Neuronal stem cell (in vitro differentiated cells): ENCODE results near the gene ZFAND3.

Experiments used
- DNase-seq: peaks from one replicate; pipeline ENCODE4 v3.0.0-alpha.2; 2013; ENCODE audit warnings: low spot score
- H2AFZ ChIP-seq: one replicate; pipeline ENCODE4 v1.6.1; 2013; ENCODE audit warnings: mild to moderate bottlenecking, low read length, inconsistent platforms
- H2AK5ac ChIP-seq: 2 replicates; pipeline ENCODE4 v1.6.1; 2013; ENCODE audit warnings: low read depth, mild to moderate bottlenecking, inconsistent platforms, low read length, moderate library complexity, mixed read lengths
- H2BK120ac ChIP-seq: 2 replicates; pipeline ENCODE4 v1.6.1; 2013; ENCODE audit warnings: low read depth, mild to moderate bottlenecking, inconsistent platforms, low read length, moderate library complexity, mixed read lengths
- H2BK12ac ChIP-seq: one replicate; pipeline ENCODE4 v1.6.1; 2013; ENCODE audit warnings: low read length, inconsistent platforms
- H2BK15ac ChIP-seq: 2 replicates; pipeline ENCODE4 v1.6.1; 2013; ENCODE audit warnings: mild to moderate bottlenecking, low read length, inconsistent platforms, mixed read lengths
- H2BK5ac ChIP-seq: one replicate; pipeline ENCODE4 v1.6.1; 2013; ENCODE audit warnings: inconsistent platforms, mild to moderate bottlenecking, low read length, moderate library complexity
- H3K14ac ChIP-seq: one replicate; pipeline ENCODE4 v1.6.1; 2013; ENCODE audit warnings: low read length, inconsistent platforms
- H3K18ac ChIP-seq: 2 replicates; pipeline ENCODE4 v1.6.1; 2013; ENCODE audit warnings: low read length, inconsistent platforms
- H3K23ac ChIP-seq: 2 replicates; pipeline ENCODE4 v1.6.1; 2013; ENCODE audit warnings: low read depth, mild to moderate bottlenecking, mixed read lengths, low read length, inconsistent platforms; ENCODE audit not compliant: poor library complexity
- H3K27ac ChIP-seq: replicated peaks from 3 replicates; pipeline ENCODE4 v1.5.1; 2013; ENCODE audit warnings: low read length, inconsistent platforms
- H3K27me3 ChIP-seq, 3 experiments: 2 replicates each; pipeline ENCODE4 v1.6.1; 2013; ENCODE audit warnings: low read length in 3 of 3, mild to moderate bottlenecking in 2 of 3, inconsistent platforms in 1 of 3, low read depth in 1 of 3, mixed read lengths in 1 of 3, moderate library complexity in 1 of 3; ENCODE audit not compliant: control insufficient read depth in 3 of 3, insufficient read depth in 3 of 3
- H3K36me3 ChIP-seq, 2 donors: replicated peaks in 1 of 2; 2 replicates each; pipeline ENCODE4 v1.6.1; 2013; ENCODE audit warnings: low read length in 2 of 2; ENCODE audit not compliant: control insufficient read depth in 2 of 2, insufficient read depth in 2 of 2
- H3K4ac ChIP-seq: 2 replicates; pipeline ENCODE4 v1.6.1; 2013; ENCODE audit warnings: inconsistent platforms, mild to moderate bottlenecking, low read length, moderate library complexity
- H3K4me1 ChIP-seq, 2 donors: 1 replicate in 1 of 2; 2 replicates in 1 of 2; pipeline ENCODE4 v1.6.1; 2013; ENCODE audit warnings: low read length in 2 of 2, low read depth in 1 of 2; ENCODE audit not compliant: control insufficient read depth in 2 of 2, insufficient read depth in 1 of 2
- H3K4me2 ChIP-seq: one replicate; pipeline ENCODE4 v1.6.1; 2013; ENCODE audit warnings: mild to moderate bottlenecking, low read length, inconsistent platforms; ENCODE audit not compliant: insufficient read depth, poor library complexity, severe bottlenecking
- H3K4me3 ChIP-seq, 2 donors: 2 replicates each; pipeline ENCODE4 v1.5.1; 2013; ENCODE audit warnings: low read length in 2 of 2, mild to moderate bottlenecking in 2 of 2, inconsistent platforms in 1 of 2, moderate library complexity in 1 of 2
- H3K79me1 ChIP-seq: one replicate; pipeline ENCODE4 v1.6.1; 2013; ENCODE audit warnings: low read depth, mild to moderate bottlenecking, inconsistent platforms, low read length, moderate library complexity
- H3K9ac ChIP-seq: one replicate; pipeline ENCODE4 v1.6.1; 2013; ENCODE audit warnings: mild to moderate bottlenecking, low read depth, low read length, inconsistent platforms; ENCODE audit not compliant: poor library complexity
- H3K9me3 ChIP-seq, 2 donors: replicated peaks in 1 of 2; 2 replicates each; pipeline versions ENCODE3 to v1.6.1; 2013; ENCODE audit warnings: low read length in 2 of 2, mild to moderate bottlenecking in 2 of 2, inconsistent platforms in 1 of 2, low read depth in 1 of 2, mixed read lengths in 1 of 2, moderate library complexity in 1 of 2; ENCODE audit not compliant: control insufficient read depth in 2 of 2, insufficient read depth in 1 of 2
- H4K8ac ChIP-seq: one replicate; pipeline ENCODE4 v1.6.1; 2013; ENCODE audit warnings: low read depth, mild to moderate bottlenecking, inconsistent platforms, low read length, moderate library complexity
- H4K91ac ChIP-seq: one replicate; pipeline ENCODE4 v1.6.1; 2013; ENCODE audit warnings: low read length, low read depth, mild to moderate bottlenecking, inconsistent platforms; ENCODE audit not compliant: poor library complexity
- WGBS, 2 donors: extraction: QIAGEN DNeasy Blood & Tissue Kit; methylation state at CpG; one replicate each; pipeline ENCODE4 v1.1.7; 2013; ENCODE audit warnings: missing lambda C conversion rate in 2 of 2, mixed read lengths in 1 of 2; ENCODE audit not compliant: insufficient read length in 2 of 2, insufficient replicate concordance in 1 of 2; ENCODE audit errors: extremely low coverage in 2 of 2; 5-methylcytosine and 5-hydroxymethylcytosine counted together

The ZFAND3 gene

GRCh38 chr6:38100380-38100779, 280.9 kb downstream of the ZFAND3 start:
- no peak overlapping the region for H2BK12ac ChIP-seq

GRCh38 chr6:38103921-38104320, 284.4 kb downstream of the ZFAND3 start:
- no peak overlapping the region for H3K4ac ChIP-seq
- no peaks in the 10 kb centered on the region for H3K4me1 ChIP-seq
- H2BK120ac ChIP-seq: no peak overlapping the region
- H3K79me1 ChIP-seq: no peaks in the 10 kb centered on the region
- no peak overlapping the region for H3K4me3 ChIP-seq
- no peak overlapping the region for H4K91ac ChIP-seq
- H3K9me3 ChIP-seq: no peaks in the 10 kb centered on the region
- H3K27ac ChIP-seq: no peak overlapping the region
- no peak overlapping the region for H2BK12ac ChIP-seq
- no peak overlapping the region for H3K4me2 ChIP-seq
- DNase-seq: no peak
- H3K23ac ChIP-seq: no peak overlapping the region
- no peak overlapping the region for H3K9ac ChIP-seq
- H3K18ac ChIP-seq: no peak overlapping the region
- H3K36me3 ChIP-seq: peaks cover 4 to 16% of the 10 kb centered on the region in 2 donors
- no peak overlapping the region for H2AK5ac ChIP-seq
- H2BK5ac ChIP-seq: no peak overlapping the region
- H4K8ac ChIP-seq: no peak overlapping the region
- no peak overlapping the region for H2AFZ ChIP-seq
- WGBS, 2 donors: no CpG with 5 or more reads among the region's 3 CpGs
- no peaks in the 10 kb centered on the region for H3K27me3 ChIP-seq
- no peak overlapping the region for H3K14ac ChIP-seq
- no peak overlapping the region for H2BK15ac ChIP-seq

More at GRCh38 chr6:38100380-38100779, 280.9 kb downstream of the ZFAND3 start:
- Histone ChIP-seq H4K91ac (no peak overlapping the region), H3K79me1 (no peaks in the 10 kb centered on the region), H2BK120ac (no peak overlapping the region), H3K36me3 (peaks cover 0 to 9% of the 10 kb centered on the region in 2 donors), H3K23ac (no peak overlapping the region), H3K18ac (no peak overlapping the region), H3K27me3 (no peaks in the 10 kb centered on the region), H2AFZ (no peak overlapping the region), H3K9me3 (no peaks in the 10 kb centered on the region), H2BK5ac (no peak overlapping the region), H3K4me1 (no peaks in the 10 kb centered on the region), H4K8ac (no peak overlapping the region), H3K4me2 (no peak overlapping the region), H2BK15ac (no peak overlapping the region), H3K4ac (no peak overlapping the region), H2AK5ac (no peak overlapping the region), H3K4me3 (no peak overlapping the region), H3K9ac (no peak overlapping the region), H3K27ac (no peak overlapping the region), H3K14ac (no peak overlapping the region)
- no CpG with 5 or more reads among the region's 1 CpG for WGBS, 2 donors
- DNase-seq: no peak

GRCh38 chr6:38105066-38105465, 285.5 kb downstream of the ZFAND3 start:
- no peaks in the 10 kb centered on the region for H3K9me3 ChIP-seq
- H2BK12ac ChIP-seq: no peak overlapping the region
- no peak overlapping the region for H3K4ac ChIP-seq

GRCh38 chr6:38107073-38107472, 287.5 kb downstream of the ZFAND3 start:
- H3K9ac ChIP-seq: no peak overlapping the region
- no peak overlapping the region for H2BK5ac ChIP-seq
- H3K27ac ChIP-seq: no peak overlapping the region
- peaks cover 3 to 5% of the 10 kb centered on the region in 2 donors for H3K4me1 ChIP-seq
- no peak overlapping the region for H4K91ac ChIP-seq
- no peaks in the 10 kb centered on the region for H3K79me1 ChIP-seq
- H3K4me3 ChIP-seq: no peak overlapping the region
- no peaks in the 10 kb centered on the region for H3K9me3 ChIP-seq
- peaks cover 4 to 7% of the 10 kb centered on the region in 2 donors for H3K36me3 ChIP-seq
- H3K4me2 ChIP-seq: no peak overlapping the region
- no peak overlapping the region for H2BK120ac ChIP-seq
- no peak overlapping the region for H2BK15ac ChIP-seq
- no peak overlapping the region for H3K14ac ChIP-seq
- H2BK12ac ChIP-seq: no peak overlapping the region
- DNase-seq: no peak
- no peak overlapping the region for H3K4ac ChIP-seq
- H2AK5ac ChIP-seq: no peak overlapping the region
- no peaks in the 10 kb centered on the region for H3K27me3 ChIP-seq
- no peak overlapping the region for H2AFZ ChIP-seq
- no CpG with 5 or more reads among the region's 1 CpG for WGBS, 2 donors
- H3K23ac ChIP-seq: no peak overlapping the region
- no peak overlapping the region for H4K8ac ChIP-seq
- no peak overlapping the region for H3K18ac ChIP-seq

More at GRCh38 chr6:38105066-38105465, 285.5 kb downstream of the ZFAND3 start:
- H3K18ac ChIP-seq: no peak overlapping the region
- H2BK15ac ChIP-seq: no peak overlapping the region
- H2AFZ ChIP-seq: no peak overlapping the region
- H3K27ac ChIP-seq: no peak overlapping the region
- no peak overlapping the region for H2BK5ac ChIP-seq
- H2AK5ac ChIP-seq: no peak overlapping the region
- H3K79me1 ChIP-seq: no peaks in the 10 kb centered on the region
- no peak overlapping the region for H3K4me2 ChIP-seq
- no peak overlapping the region for H4K91ac ChIP-seq
- no peak overlapping the region for H4K8ac ChIP-seq
- no peaks in the 10 kb centered on the region for H3K4me1 ChIP-seq
- no peaks in the 10 kb centered on the region for H3K27me3 ChIP-seq
- H3K36me3 ChIP-seq: peaks cover 4 to 16% of the 10 kb centered on the region in 2 donors
- H2BK120ac ChIP-seq: no peak overlapping the region
- H3K9ac ChIP-seq: no peak overlapping the region
- no CpG with 5 or more reads among the region's 3 CpGs for WGBS, 2 donors
- no peak for DNase-seq
- no peak overlapping the region for H3K4me3 ChIP-seq
- no peak overlapping the region for H3K14ac ChIP-seq
- H3K23ac ChIP-seq: no peak overlapping the region
